ENCODE results near the gene COX6A2.
"Not testable (repeated sequence)": the region's sequence is repeated elsewhere in the genome, so short reads cannot be mapped to it uniquely, and the experiment has no call there.

Gene COX6A2

DNA sequence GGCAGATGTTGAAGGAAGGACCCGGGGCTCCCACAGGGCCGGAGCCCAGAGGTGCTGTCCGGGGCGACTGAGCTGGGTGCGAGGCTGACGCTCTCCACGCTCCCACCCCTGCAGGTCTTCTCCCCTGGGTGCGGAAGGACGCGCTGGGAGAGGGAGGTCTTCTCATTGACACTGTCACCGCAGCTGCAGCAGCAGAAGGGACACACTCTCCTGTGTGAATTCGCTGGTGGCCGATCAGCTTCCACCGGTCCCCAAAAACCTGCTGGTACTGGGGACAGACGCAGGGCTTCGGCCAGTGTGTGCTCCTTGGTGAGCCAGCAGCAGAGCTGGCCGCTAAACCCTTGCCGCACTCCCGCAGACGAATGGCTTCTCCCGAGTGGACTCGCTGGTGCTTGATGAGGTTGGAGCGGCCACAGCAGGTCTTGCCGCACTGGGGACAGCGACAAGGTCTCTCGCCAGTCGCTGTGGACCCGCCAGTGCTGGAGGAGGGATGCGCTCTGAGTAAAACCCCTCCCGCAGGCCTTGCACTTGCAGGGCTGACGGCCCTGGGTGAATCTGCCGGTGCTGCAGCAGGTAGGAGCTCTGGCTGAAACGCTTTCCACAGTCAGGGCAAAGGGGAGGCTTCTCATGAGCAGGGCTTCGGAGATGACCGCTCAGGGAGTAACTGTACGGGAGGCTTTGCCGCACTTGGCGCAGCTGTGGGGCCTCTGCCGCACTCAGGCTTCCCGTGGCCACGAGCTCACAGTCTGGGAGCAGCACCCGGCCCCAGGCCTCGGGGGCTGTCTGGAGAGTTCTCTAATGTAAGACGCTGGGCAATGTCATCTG, 8.3 kb upstream of the COX6A2 start:
- no peak for DNase-seq

GRCh38 chr16:31435341-31436220, 7.4 kb upstream of the COX6A2 start:
- DNase-seq, result no peak

- DNase-seq, result no peak
Observed at GRCh38 chr16:31430380-31431052, 2.4 kb upstream of the COX6A2 start.

DNA sequence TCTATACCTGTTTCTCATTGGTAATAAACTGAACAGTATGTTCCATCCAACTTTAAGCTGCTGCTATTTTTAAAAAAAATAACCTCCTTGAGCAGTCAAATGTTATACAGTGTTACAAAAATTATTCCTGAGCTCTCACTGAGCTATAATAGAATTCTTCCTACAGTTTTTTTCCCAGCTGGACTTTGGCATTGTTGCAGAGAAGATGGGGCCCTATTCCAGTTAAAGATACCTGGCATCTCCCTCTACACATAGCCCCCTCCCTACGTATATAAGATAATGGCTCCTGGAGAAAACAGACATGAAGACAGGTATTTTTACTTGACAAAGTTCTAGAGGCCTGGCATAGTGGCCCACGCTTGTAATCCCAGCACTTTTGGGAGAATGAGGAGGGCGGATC, 1.6 kb upstream of the COX6A2 start:
- no peak for DNase-seq

DNA sequence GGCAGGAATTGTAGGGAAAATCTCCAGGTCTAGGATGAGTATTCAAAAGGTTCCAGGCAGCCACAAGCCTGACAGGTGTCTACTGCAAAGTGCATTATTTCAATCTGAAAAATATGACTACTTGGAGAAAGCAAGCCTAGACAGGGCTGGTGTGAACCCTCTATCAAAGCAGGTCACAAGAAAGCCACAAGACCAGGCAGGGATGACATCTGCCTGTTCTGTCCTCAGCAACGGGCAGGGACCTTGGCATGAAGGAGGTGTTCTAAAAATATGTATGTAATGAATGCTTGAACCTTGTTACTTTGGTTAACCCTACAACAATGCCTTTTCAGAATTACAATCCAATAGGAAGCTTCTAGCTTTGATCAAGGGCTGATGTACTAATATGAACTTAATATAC, 1.2 kb upstream of the COX6A2 start:
- no peak for DNase-seq

GRCh38 chr16:31428638-31429247, 583 bp upstream of the COX6A2 start:
- no peak for DNase-seq

DNA sequence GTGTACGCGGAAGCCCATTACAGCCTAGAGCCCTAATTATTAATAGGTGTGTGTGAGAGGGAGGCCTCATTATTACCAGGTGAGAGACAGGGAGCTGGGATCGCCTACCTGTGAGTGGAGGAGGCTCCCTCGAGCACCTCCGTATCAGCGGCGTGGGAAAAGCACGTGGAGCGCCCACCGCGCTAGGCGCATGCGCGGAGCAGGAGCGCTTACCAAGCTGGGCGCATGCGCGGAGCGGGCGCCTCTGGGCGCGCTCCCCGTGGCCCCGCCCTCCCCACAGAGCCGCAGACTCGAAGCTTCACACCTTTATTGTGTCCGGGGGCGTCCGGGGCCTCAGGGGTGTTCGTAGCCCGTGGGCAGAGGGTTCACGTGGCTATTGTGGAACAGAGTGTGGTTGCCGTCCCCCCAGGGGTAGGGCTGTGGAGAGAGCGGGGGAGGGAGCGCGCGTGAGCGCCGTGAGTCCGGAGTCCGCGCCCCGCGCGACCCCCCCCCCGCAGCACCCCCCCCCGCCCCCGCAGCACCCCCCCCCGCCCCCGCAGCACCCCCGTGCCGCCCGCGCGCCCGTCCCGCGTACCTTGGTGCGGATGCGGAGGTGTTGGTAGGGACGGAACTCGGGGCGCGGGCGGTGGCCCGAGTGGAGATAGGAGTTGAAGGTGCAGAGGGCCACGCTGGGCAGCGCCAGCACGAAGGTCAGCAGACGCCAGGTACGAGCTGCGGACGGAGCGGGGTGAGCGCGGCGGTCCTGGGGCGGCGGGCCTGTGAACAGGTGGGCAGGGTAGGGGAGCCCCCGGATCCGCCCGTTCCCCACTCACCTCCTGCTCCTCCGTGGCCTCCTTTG, 500 bp downstream of the COX6A2 start:
- peak; percentile 73 for DNase-seq

DNA sequence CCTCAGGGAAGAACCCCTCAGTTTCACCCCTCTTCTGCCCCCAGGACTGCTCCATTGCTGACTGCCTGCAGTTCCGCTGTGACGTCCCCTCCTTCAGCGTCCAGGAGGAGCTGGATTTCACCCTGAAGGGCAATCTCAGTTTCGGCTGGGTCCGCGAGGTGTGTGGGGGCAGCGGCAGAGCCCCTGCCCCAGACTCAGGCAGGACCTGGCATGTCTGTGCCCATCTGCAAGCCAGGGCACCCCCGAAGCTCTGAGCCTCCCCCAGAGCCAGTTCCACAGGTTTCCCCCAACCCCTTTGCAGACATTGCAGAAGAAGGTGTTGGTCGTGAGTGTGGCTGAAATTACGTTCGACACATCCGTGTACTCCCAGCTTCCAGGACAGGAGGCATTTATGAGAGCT, 4.4 kb downstream of the COX6A2 start:
- DNase-seq, result no peak

- DNase-seq, result no peak
Observed at GRCh38 chr16:31423241-31423640, 4.9 kb downstream of the COX6A2 start.

DNA sequence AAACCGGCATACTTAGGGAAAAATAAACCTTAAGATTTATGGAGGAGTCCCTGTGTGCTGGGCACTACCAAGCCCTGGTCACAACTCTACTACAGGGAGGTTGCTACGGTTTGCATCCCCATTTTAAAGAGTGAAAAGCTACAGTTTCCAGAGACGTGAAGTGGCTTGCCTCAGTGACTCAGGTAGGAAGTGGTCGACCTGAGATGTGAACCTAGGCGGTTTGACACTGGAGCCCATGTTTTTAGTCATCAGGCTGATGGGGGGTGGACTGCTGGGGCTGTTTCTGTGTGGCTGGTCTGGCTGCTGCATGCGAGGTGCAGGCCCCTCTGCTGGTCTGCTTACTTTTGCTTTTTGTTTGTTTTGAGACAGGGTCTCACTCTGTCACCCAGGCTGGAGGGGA, 6.6 kb downstream of the COX6A2 start:
- DNase-seq, result peak; percentile 15

DNA sequence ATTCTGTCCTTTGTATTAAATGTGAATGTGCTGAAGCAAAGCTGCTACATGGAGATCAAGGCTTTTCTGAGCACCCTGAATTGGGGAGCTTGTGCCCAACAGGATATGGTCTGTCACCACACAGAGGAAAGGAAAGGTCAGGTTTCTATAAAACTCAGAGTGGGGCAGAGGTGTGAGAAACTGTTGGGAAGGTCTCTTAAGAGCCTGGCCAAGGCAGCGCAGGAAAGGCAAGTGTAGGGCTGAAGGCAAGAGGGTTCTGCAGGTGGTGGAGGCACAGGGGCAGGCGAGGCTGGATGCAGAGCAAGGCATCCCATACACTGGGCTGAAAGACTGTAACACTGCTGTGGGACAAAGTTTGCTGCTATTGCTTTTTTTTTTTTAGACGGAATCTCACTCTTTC, 8.1 kb downstream of the COX6A2 start:
- no peak for DNase-seq

DNA sequence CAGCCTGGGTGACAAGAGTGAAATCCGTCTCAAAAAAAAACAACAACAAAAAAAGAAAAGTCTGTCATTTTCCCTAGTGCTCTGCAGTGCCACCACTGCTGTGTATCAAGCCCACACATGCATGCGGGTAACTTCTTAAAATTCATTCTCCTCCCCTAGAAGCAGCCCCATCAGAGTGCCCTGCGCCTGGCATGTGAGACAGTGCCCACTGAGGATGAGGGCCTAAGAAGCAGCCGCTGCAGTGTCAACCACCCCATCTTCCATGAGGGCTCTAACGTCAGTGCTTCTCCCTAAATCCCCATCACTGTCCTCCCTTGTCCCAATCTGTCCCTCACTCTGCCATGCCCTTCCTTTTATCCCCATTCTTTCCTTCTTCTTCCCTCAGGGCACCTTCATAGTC, 10.2 kb downstream of the COX6A2 start:
- no peak for DNase-seq

GRCh38 chr16:31417036-31417435, 11.1 kb downstream of the COX6A2 start:
- DNase-seq, result not testable (repeated sequence)

DNA sequence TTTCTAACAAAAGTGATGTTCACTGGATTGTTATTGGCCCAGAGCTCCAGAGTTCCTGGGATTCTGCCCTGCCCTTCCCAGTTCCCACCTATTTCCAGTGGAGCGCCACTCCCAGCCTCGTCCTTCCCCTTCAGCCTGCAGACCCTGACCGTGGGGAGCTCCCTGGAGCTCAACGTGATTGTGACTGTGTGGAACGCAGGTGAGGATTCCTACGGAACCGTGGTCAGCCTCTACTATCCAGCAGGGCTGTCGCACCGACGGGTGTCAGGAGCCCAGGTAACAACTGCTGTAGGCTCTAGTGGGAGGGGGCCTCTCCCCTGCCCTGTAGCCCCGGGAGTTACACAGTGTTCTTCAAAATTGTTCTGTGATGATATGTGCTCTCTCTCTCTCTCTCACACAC, 11.8 kb downstream of the COX6A2 start:
- no peak for DNase-seq

DNA sequence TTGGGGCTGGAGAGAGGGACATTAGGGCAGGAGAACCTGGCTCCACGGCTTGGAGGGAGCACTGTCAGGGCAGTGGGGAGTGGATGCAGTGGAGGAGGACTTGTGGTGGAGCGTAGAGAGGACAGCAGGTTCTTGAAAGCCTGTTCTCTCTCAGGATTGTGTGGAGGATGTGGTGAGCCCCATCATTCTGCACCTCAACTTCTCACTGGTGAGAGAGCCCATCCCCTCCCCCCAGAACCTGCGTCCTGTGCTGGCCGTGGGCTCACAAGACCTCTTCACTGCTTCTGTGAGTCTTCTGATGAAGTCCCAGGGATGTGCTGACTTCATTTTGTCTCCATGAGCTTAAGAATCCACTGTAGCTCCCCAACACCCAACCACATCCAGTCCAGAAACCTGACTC, 13.5 kb downstream of the COX6A2 start:
- no peak for DNase-seq

GRCh38 chr16:31413943-31414342, 14.2 kb downstream of the COX6A2 start:
- DNase-seq, result no peak

GRCh38 chr16:31413381-31413780, 14.8 kb downstream of the COX6A2 start:
- no peak for DNase-seq

DNA sequence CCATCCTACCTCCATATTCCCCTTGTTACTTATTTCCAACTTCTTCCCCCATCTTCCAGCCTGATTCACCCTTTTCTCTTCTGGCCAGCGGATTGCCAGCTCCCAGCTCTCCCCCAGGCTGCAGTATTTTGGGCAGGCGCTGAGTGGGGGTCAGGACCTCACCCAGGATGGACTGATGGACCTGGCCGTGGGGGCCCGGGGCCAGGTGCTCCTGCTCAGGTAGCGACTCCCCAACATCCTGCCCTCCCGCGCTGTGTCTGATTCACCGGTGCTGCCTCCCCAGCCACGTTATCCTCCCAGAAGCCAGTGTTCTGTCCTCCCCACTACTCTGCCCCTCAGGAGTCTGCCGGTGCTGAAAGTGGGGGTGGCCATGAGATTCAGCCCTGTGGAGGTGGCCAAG, 15.4 kb downstream of the COX6A2 start:
- DNase-seq, result no peak

GRCh38 chr16:31411024-31411844, 16.9 kb downstream of the COX6A2 start:
- no peak for DNase-seq

DNA sequence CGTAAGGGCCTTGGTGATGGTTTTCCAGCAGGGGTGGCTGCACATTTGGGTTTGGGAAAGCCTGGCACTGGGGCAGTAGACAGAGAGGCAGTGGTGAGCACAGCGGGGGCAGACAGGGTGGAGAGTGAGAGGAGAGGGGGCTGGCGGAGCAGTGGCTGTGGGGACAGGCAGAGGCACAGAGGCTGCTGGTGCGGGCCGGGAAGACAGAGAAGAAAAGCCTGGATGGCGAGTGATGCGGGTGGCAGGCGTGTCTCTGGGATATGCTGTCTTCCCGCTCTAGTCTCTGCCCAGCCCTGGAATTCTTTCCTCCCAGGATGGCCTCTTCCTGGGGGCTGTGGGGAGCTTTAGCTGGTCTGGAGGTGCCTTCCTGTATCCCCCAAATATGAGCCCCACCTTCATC, 18.1 kb downstream of the COX6A2 start:
- DNase-seq, result no peak

DNA sequence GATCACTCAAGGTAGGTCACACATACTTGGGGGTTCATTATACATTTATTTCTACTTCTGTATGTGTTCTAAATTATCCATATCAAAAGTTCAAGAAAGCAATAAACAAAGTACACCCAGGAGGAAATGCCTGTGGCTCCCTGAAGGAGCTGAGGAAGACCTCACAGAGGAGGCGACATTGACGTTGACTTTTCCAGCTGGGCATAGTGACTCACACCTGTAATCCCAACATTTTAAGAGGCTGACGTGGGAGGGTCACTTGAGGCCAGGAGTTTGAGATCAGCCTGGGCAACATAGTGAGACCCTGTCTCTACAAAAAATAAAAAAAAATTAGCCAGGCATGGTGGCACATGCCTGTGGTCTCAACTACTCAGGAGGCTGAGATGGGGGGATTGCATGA, 18.7 kb downstream of the COX6A2 start:
- DNase-seq, result no peak

Data from CD4-positive, alpha-beta T cell treated with Interleukin-6 for 4 hours (primary cell).